ENCODE data around the gene GSTM2. TPM values are rescaled to one million over a fixed set of nuclear protein-coding genes. Genes with fewer than 3 reads are reported as not detected.

GSTM2 gene
- total and polyA plus RNA-seq, 2 donors (not counting 1 experiment from before 2014, with no cell fraction given), result 42.9 to 94.4 TPM

GRCh38 chr1:109631513-109632505 lies 36.0 kb upstream of the GSTM2 start:
- ChIA-PET CTCF (interaction anchor here (0.6 to 16.5 kb wide), 11 partner anchors 8 to 352 kb away, joined by 3 to 276 read pairs (median 5); partner anchors contain the start of genes GNAI3 and GPR61), POLR2A (no interaction called here)
- Histone ChIP-seq H3K27ac (ENCODE audit: low read length in 2 of 2) (no peak overlapping the region), H3K9ac (ENCODE audit: low read length) (no peak overlapping the region), H3K4me3 (ENCODE audit: control extremely low read depth in 1 of 5, extremely low read depth in 1 of 5, insufficient read depth in 1 of 5, low read depth in 2 of 5, low read length in 4 of 5) (no peak overlapping the region), H3K9me3 (ENCODE audit: control extremely low read depth in 1 of 3, control insufficient read depth in 2 of 3, insufficient read depth in 1 of 3, low read length in 2 of 3) (no peaks in the 10 kb centered on the region), H3K4me1 (ENCODE audit: control insufficient read depth in 2 of 2, insufficient read depth in 2 of 2, low read length in 2 of 2) (peaks cover 0 to 3% of the 10 kb centered on the region in 2 donors), H2AFZ (ENCODE audit: insufficient read depth, low read depth, low read length, poor library complexity, severe bottlenecking) (no peak overlapping the region), H3K27me3 (replicated peaks in 1 of 4; ENCODE audit: control extremely low read depth in 1 of 4, control insufficient read depth in 3 of 4, insufficient read depth in 4 of 4, low read length in 3 of 4) (no peaks in the 10 kb centered on the region), H3K4me2 (replicated peaks; ENCODE audit: low read depth, low read length, poor library complexity, severe bottlenecking) (no peak overlapping the region), H3K36me3 (replicated peaks in 1 of 2; ENCODE audit: control extremely low read depth in 1 of 2, control insufficient read depth in 1 of 2, extremely low read depth in 1 of 2, insufficient read depth in 2 of 2, low read length in 1 of 2) (peaks cover 0 to 44% of the 10 kb centered on the region in 2 experiments), H4K20me1 (ENCODE audit: control insufficient read depth, insufficient read depth, low read length, poor library complexity, severe bottlenecking) (no peaks in the 10 kb centered on the region), H3K79me2 (ENCODE audit: control insufficient read depth, insufficient read depth, low read length) (no peaks in the 10 kb centered on the region)
- 95% methylated on average over 15 of the region's 16 CpGs for WGBS (ENCODE audit: insufficient coverage)
- intact Hi-C loops (cut with micrococcal nuclease), result no loop called here
- Mint-ChIP-seq H3K9me3 (ENCODE audit: insufficient read depth) (no peaks in the 10 kb centered on the region), H3K27ac (no peak overlapping the region), H3K27me3 (no peaks in the 10 kb centered on the region), H3K4me1 (peaks cover 5% of the 10 kb centered on the region), H3K4me3 (no peak overlapping the region)
- TF ChIP-seq EZH2 (IDR thresholded peaks at IDR 0.05; ENCODE audit: borderline replicate concordance, insufficient read depth, low read depth, low read length, poor library complexity, severe bottlenecking) (no peak), CTCF (IDR thresholded peaks at IDR 0.05) (no peak)
- DNase-seq (peak; percentile 8), ATAC-seq (ENCODE audit: low read depth) (no peak)
